ENCODE results near the gene RNF157.

- TF ChIP-seq POLR2A (IDR thresholded peaks at IDR 0.05) (no peak), CTCF (IDR thresholded peaks at IDR 0.05) (no peak), POLR2AphosphoS5 (IDR thresholded peaks at IDR 0.05) (no peak)
These were observed 109.1 kb downstream of the RNF157 start for GRCh38 chr17:76131051-76131691.
